CD8-positive, alpha-beta memory T cell (primary cell): ENCODE results near the gene LYPLA2. TPM values are rescaled to one million over a fixed set of nuclear protein-coding genes. Genes with fewer than 3 reads are reported as not detected.
"Not testable (repeated sequence)": the region's sequence is repeated elsewhere in the genome, so short reads cannot be mapped to it uniquely, and the experiment has no call there.

Experiments used
- CTCF ChIA-PET: fragments of 350-600 bp; sonication (Branson Sonifier 250); formaldehyde crosslinking; loops from one replicate; lab custom pipeline; 2021; ENCODE audit warnings: antibody characterized with exemption; lab: Charles Lee
- POLR2A ChIA-PET: fragments of 350-600 bp; sonication (Branson Sonifier 250); formaldehyde crosslinking; loops from one replicate; lab custom pipeline; 2021; ENCODE audit warnings: antibody characterized with exemption; lab: Charles Lee
- DNase-seq, 5 donors: peaks; one replicate each; pipeline versions ENCODE4 v3.0.0 to v3.0.0-alpha.2; 2020 to 2022; ENCODE audit warnings: mixed read lengths in 1 of 5
- H3K27ac ChIP-seq: one replicate; pipeline ENCODE4 v1.7.0; 2013; ENCODE audit warnings: low read depth, mild to moderate bottlenecking, low read length, moderate library complexity
- H3K27me3 ChIP-seq: 2 replicates; pipeline ENCODE4 v1.7.0; 2013; ENCODE audit warnings: low read length, mild to moderate bottlenecking; ENCODE audit not compliant: insufficient read depth, poor library complexity, severe bottlenecking
- H3K36me3 ChIP-seq: 2 replicates; pipeline ENCODE4 v1.7.0; 2013; ENCODE audit warnings: mild to moderate bottlenecking, low read length, moderate library complexity; ENCODE audit not compliant: insufficient read depth
- H3K4me1 ChIP-seq: 2 replicates; pipeline ENCODE4 v1.7.0; 2013; ENCODE audit warnings: mild to moderate bottlenecking, low read length, moderate library complexity; ENCODE audit not compliant: insufficient read depth
- H3K4me3 ChIP-seq: 2 replicates; pipeline ENCODE4 v1.7.0; 2013; ENCODE audit warnings: mild to moderate bottlenecking, low read length
- H3K9me3 ChIP-seq: 2 replicates; pipeline ENCODE4 v1.7.0; 2013; ENCODE audit warnings: mild to moderate bottlenecking, low read length
- H3K27ac Mint-ChIP-seq, 8 donors: one replicate each; pipeline ENCODE4 v1.8.0; 2020 to 2021; ENCODE audit warnings: mixed read lengths in 8 of 8, mild to moderate bottlenecking in 6 of 8, inconsistent platforms in 3 of 8, moderate library complexity in 3 of 8
- H3K27me3 Mint-ChIP-seq, 2 donors: one replicate each; pipeline ENCODE4 v1.8.0; 2020 to 2021; ENCODE audit warnings: mixed read lengths in 2 of 2, mild to moderate bottlenecking in 1 of 2, moderate library complexity in 1 of 2
- H3K36me3 Mint-ChIP-seq, 3 donors: one replicate each; pipeline ENCODE4 v1.8.0; 2020 to 2021; ENCODE audit warnings: mixed read lengths in 3 of 3, inconsistent platforms in 1 of 3, mild to moderate bottlenecking in 1 of 3
- H3K4me1 Mint-ChIP-seq, 3 donors: one replicate each; pipeline ENCODE4 v1.8.0; 2020 to 2021; ENCODE audit warnings: mixed read lengths in 3 of 3, inconsistent platforms in 1 of 3, mild to moderate bottlenecking in 1 of 3
- H3K4me3 Mint-ChIP-seq, 7 donors: one replicate each; pipeline ENCODE4 v1.8.0; 2020 to 2021; ENCODE audit warnings: mixed read lengths in 7 of 7, mild to moderate bottlenecking in 6 of 7, moderate library complexity in 4 of 7, inconsistent platforms in 2 of 7
- H3K9me3 Mint-ChIP-seq, 5 donors: one replicate each; pipeline ENCODE4 v1.8.0; 2020 to 2022; ENCODE audit warnings: mixed read lengths in 5 of 5, mild to moderate bottlenecking in 3 of 5, moderate library complexity in 2 of 5, inconsistent platforms in 1 of 5
- polyA plus RNA-seq: library from polyadenylated mRNA; unstranded; fragments of 300-500 nt; fragmentation: Illumina TruSeq; gene quantifications from one replicate; pipeline ENCODE4 v1.2.3, GENCODE V29; 2021
- total RNA-seq, 2 experiments: library from RNA; stranded (reverse); gene quantifications; one replicate each; pipeline ENCODE4 v1.2.3, GENCODE V29; 2021

Gene LYPLA2
- total and polyA plus RNA-seq, 3 experiments from 2014 or later = 99.9 to 109 (median 100) TPM

DNA sequence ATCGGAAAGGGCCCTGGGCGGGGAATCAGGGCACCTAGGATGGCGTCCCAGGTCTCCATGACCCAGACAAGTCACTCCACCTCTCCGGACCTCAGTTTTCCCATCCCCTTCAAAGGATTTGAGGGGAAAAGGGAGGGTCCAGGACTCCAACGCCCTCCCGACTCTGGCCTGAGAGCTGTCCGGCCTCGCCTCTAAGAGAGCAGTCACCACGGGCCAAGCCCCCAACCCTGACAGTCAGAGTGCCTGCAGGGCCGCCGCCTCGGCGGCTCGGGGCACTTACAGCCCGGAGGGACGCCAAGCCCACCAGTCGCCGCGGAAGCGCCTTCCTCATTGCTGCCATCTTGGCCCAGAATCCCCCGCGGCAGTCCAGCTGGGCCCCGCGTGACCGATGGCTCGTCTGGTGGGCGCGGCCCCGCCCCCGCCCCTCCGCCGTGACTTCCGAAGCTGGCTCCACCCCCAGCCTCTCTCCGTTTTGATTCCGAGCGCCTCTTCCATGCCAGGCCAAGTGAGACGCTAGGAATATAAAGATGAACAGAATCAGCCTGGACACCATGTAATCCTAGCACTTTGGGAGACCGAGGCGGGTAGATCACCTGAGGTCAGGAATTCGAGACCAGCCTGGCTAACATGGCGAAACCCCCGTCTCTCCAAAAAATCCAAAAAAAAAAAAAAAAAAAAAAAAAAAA lies 34.3 kb downstream of the LYPLA2 start, which contains the start of gene HMGCL:
Gene HMGCL, minus strand, starts transcription at position 354 of the 686 bp plus-strand sequence. Its CDS starts 14 bp downstream, at position 340.
- peaks cover 23 to 24% (median 24%) of the 10 kb centered on the region in 3 donors for H3K4me1 Mint-ChIP-seq
- Histone ChIP-seq H3K4me3 (peak within 1 kb of the TSS; percentile 95), H3K27me3 (no peaks in the 10 kb centered on the region), H3K27ac (peak within 1 kb of the TSS; percentile 96), H3K36me3 (no peaks in the 10 kb centered on the region), H3K9me3 (no peaks in the 10 kb centered on the region), H3K4me1 (peaks cover 12% of the 10 kb centered on the region)
- ChIA-PET POLR2A (interaction anchor here (0.6 to 2.4 kb wide), 11 partner anchors 9 to 169 kb away, joined by 3 to 20 read pairs (median 5); partner anchors contain the start of genes GALE and PNRC2), CTCF (interaction anchor here (0.6 to 10.9 kb wide), 7 partner anchors 13 to 485 kb away, joined by 3 to 78 read pairs (median 4); no protein-coding TSS in a partner anchor)
- H3K4me3 Mint-ChIP-seq = peak within 1 kb of the TSS; percentile 89 to 97 (median 93)
- peak within 1 kb of the TSS; percentile 93 to 98 (median 96) for H3K27ac Mint-ChIP-seq
- H3K27me3 Mint-ChIP-seq = no peaks in the 10 kb centered on the region
- DNase-seq = peak; percentile 81 to 92 (median 85)
- H3K36me3 Mint-ChIP-seq = peaks cover 0 to 13% (median 5%) of the 10 kb centered on the region in 3 donors
- H3K9me3 Mint-ChIP-seq = no peaks in the 10 kb centered on the region

DNA sequence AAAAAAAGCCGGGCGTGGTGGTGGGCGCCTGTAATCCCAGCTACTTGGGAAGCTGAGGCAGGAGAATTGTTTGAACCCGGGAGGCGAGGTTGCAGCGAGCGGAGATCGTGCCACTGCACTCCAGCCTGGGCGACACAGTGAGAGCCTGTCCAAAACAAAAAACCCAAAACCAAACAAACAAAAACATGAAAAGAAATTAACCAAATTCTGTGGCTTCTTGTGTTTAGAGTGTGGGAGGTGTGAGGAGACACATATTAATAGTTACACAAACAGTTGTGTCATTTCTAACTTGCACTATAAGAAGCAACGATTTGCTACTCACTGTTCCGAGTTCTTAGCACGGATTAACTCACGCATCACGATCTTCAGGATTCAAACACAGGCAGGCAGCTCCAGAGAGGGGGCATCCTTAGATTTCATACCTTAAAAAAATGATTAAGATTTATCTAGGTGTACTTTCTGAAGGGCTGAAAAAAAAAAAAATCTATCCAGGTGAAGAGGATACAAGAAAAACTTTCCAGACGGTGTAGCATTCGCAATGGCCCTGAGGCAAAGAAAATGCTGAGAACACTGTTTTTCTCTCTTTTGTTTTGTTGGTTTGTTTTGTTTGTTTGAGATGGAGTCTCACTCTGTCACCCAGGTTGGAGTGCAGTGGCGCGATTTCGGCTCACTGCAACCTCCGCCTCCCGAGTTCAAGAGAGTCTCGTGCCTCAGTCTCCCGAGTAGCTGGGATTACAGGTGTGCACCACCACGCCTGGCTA lies 35.0 kb downstream of the LYPLA2 start:
- Histone ChIP-seq H3K36me3 (no peaks in the 10 kb centered on the region), H3K27me3 (no peaks in the 10 kb centered on the region), H3K4me3 (peak overlapping the region; percentile 95), H3K9me3 (no peaks in the 10 kb centered on the region), H3K4me1 (peaks cover 12% of the 10 kb centered on the region), H3K27ac (peak overlapping the region; percentile 96)
- no peaks in the 10 kb centered on the region for H3K27me3 Mint-ChIP-seq
- H3K36me3 Mint-ChIP-seq = peaks cover 0 to 9% (median 0%) of the 10 kb centered on the region in 3 donors
- no peaks in the 10 kb centered on the region for H3K9me3 Mint-ChIP-seq
- peaks cover 23 to 24% (median 24%) of the 10 kb centered on the region in 3 donors for H3K4me1 Mint-ChIP-seq
- peak in 2 of 5 donors; percentile 10 to 19 for DNase-seq
- peak overlapping the region; percentile 93 to 98 (median 96) for H3K27ac Mint-ChIP-seq
- POLR2A ChIA-PET = interaction anchor here (0.6 to 2.4 kb wide), 10 partner anchors 16 to 169 kb away, joined by 3 to 20 read pairs (median 6); partner anchors contain the start of genes GALE and PNRC2
- CTCF ChIA-PET = interaction anchor here (0.6 to 10.9 kb wide), 5 partner anchors 13 to 486 kb away, joined by 3 to 78 read pairs (median 4); no protein-coding TSS in a partner anchor
- peak overlapping the region; percentile 89 to 97 (median 93) for H3K4me3 Mint-ChIP-seq

DNA sequence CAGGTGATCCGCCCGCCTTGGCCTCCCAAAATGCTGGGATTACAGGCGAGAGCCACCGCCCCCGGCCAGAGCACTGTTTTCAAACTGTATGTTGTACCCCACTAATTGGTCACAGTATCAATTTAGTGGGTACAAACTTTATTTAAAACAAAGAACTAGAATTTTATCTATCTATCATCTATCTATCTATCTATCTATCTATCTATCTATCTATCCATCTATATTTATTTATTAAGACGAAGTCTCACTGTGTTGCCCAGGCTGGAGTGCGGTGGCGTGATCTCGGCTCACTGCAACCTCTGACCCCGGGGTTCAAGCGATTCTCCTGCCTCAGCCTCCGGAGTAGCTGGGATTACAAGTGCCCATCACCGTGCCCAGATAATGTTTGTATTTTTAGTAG lies 35.6 kb downstream of the LYPLA2 start:
- Mint-ChIP-seq H3K4me1 (peaks cover 22 to 24% (median 24%) of the 10 kb centered on the region in 3 donors), H3K27ac (peak overlapping the region in 4 of 8 donors; percentile 9 to 98 (median 64)), H3K4me3 (peak overlapping the region in 6 of 7 donors; percentile 67 to 97 (median 94))
- peaks cover 12% of the 10 kb centered on the region for H3K4me1 ChIP-seq
- not testable (repeated sequence) for H3K27me3 Mint-ChIP-seq, H3K4me3 ChIP-seq, H3K36me3 Mint-ChIP-seq, H3K9me3 Mint-ChIP-seq, H3K27me3 ChIP-seq, H3K36me3 ChIP-seq, H3K9me3 ChIP-seq, H3K27ac ChIP-seq, DNase-seq
- CTCF ChIA-PET = interaction anchor here (10.9 kb wide), 1 partner anchor 16 kb away, joined by 78 read pairs; no protein-coding TSS in a partner anchor
- POLR2A ChIA-PET = interaction anchor here (0.7 to 1.4 kb wide), 2 partner anchors 26 to 35 kb away, joined by 3 to 6 read pairs; partner anchors contain the start of gene GALE

DNA sequence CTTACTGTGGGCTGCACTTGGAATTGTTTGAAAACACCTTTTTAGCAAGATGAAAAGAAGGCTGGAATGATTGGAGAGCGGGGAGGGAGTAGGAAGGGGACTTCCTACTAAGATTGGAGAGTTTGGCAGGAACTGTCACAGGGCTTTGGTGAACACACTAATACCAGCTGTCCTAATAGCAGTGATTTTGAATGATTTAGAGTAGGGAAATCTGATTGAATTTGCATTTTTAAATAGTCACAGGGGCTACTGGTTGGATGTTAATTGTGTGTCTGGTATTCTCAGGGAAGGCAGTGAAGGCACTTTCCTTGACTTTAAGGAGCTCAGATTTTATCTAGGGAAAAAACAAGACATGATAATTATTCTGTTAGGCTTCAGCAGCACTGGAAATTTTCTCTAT lies 36.8 kb downstream of the LYPLA2 start:
- H3K4me1 ChIP-seq = peaks cover 12% of the 10 kb centered on the region
- H3K36me3 Mint-ChIP-seq = peaks cover 0 to 9% (median 0%) of the 10 kb centered on the region in 3 donors
- H3K27ac ChIP-seq = no peak overlapping the region
- no peaks in the 10 kb centered on the region for H3K27me3 Mint-ChIP-seq
- H3K9me3 ChIP-seq = no peaks in the 10 kb centered on the region
- ChIA-PET CTCF (interaction anchor here (1.4 to 10.9 kb wide), 2 partner anchors 9 to 17 kb away, joined by 3 to 78 read pairs; no protein-coding TSS in a partner anchor), POLR2A (interaction anchor here (0.7 kb wide), 1 partner anchor 466 kb away, joined by 3 read pairs; no protein-coding TSS in a partner anchor)
- H3K27ac Mint-ChIP-seq = no peak overlapping the region
- H3K27me3 ChIP-seq = no peaks in the 10 kb centered on the region
- H3K4me3 ChIP-seq = no peak overlapping the region
- H3K4me1 Mint-ChIP-seq = peaks cover 17 to 24% (median 24%) of the 10 kb centered on the region in 3 donors
- H3K9me3 Mint-ChIP-seq = no peaks in the 10 kb centered on the region
- H3K36me3 ChIP-seq = no peaks in the 10 kb centered on the region
- DNase-seq = no peak
- H3K4me3 Mint-ChIP-seq = peak overlapping the region in 2 of 7 donors; percentile 30 to 32

DNA sequence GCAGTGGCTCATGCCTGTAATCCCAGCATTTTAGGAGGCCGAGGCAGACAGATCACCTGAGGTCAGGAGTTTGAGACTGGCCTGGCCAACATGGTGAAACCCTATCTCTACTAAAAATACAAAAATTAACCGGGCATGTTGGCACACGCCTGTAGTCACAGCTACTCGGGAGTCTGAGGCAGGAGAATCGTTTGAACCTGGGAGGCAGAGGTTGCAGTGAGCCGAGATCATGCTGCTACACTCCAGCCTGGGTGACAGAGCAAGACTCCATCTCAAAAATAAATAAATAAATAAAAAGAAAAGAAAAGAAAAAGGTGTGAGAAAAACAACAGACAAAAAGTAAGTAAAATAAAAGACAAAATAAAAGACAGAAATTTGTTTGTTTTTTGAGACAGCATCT lies 43.2 kb downstream of the LYPLA2 start:
- H3K27me3 Mint-ChIP-seq, H3K4me3 ChIP-seq, CTCF ChIA-PET, DNase-seq, H3K4me3 Mint-ChIP-seq, H3K9me3 Mint-ChIP-seq, H3K9me3 ChIP-seq, H3K27ac ChIP-seq, H3K36me3 Mint-ChIP-seq, H3K27ac Mint-ChIP-seq, POLR2A ChIA-PET, H3K36me3 ChIP-seq, H3K27me3 ChIP-seq, H3K4me1 ChIP-seq: not testable (repeated sequence)
- peaks cover 11 to 13% (median 12%) of the 10 kb centered on the region in 3 donors for H3K4me1 Mint-ChIP-seq

DNA sequence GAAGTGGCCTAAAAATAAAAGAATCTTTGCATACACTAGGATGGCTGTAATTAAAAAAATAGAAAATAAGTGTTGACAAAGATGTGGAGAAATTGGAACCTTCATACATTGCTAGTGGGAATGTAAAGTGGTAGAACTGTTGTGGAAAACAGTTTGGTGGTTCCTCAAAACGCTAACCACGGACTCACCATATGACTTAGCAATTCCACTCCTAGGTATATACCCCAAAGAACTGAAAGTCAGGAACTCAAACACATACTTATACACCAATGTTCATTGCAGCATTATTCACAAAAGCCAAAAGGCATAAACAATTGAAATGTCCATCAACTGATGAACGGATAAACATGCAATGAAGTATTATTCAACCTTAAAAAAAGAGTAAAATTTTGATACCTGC lies 45.1 kb downstream of the LYPLA2 start:
- Histone ChIP-seq H3K9me3 (no peaks in the 10 kb centered on the region), H3K27ac (no peak overlapping the region), H3K4me3 (no peak overlapping the region), H3K4me1 (peaks cover 8% of the 10 kb centered on the region), H3K36me3 (no peaks in the 10 kb centered on the region), H3K27me3 (no peaks in the 10 kb centered on the region)
- Mint-ChIP-seq H3K4me1 (peaks cover 11 to 13% (median 12%) of the 10 kb centered on the region in 3 donors), H3K36me3 (no peaks in the 10 kb centered on the region), H3K9me3 (no peaks in the 10 kb centered on the region), H3K27ac (no peak overlapping the region), H3K27me3 (peaks cover 3 to 8% of the 10 kb centered on the region in 2 donors), H3K4me3 (no peak overlapping the region)
- no peak for DNase-seq
- ChIA-PET CTCF (no interaction called here), POLR2A (no interaction called here)

DNA sequence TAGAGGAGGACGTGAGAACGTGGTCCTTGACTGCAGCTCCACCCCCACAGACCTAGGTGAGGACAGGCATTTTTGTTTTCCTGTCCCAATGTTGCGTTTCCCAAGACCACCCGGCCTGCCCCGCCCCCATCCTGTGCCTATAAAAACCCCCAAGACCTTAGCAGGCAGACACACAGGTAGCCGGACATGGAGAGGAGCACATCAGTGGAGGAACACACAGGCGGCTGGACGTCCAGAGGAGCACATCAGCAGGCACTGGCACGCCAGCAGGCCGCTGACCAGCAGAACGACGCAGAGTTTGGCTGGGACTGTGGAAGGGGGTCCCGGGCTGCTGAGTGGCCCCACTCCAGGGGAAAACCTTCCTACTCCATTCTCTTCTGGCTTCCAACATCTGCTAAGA lies 47.0 kb downstream of the LYPLA2 start:
- no peak for DNase-seq
- CTCF ChIA-PET = interaction anchor here (0.8 to 1.5 kb wide), 2 partner anchors 12 to 216 kb away, joined by 3 to 4 read pairs; partner anchors contain the start of gene HMGCL
- POLR2A ChIA-PET = interaction anchor here (0.6 kb wide), 1 partner anchor 35 kb away, joined by 3 read pairs; no protein-coding TSS in a partner anchor
- Histone ChIP-seq H3K27ac (no peak overlapping the region), H3K4me3 (peak overlapping the region; percentile 56), H3K36me3 (no peaks in the 10 kb centered on the region), H3K27me3 (no peaks in the 10 kb centered on the region), H3K9me3 (no peaks in the 10 kb centered on the region), H3K4me1 (peaks cover 8% of the 10 kb centered on the region)
- peak overlapping the region; percentile 39 to 90 (median 82) for H3K4me3 Mint-ChIP-seq
- H3K27me3 Mint-ChIP-seq = peaks cover 3 to 8% of the 10 kb centered on the region in 2 donors
- H3K4me1 Mint-ChIP-seq = peaks cover 11 to 13% (median 12%) of the 10 kb centered on the region in 3 donors
- H3K9me3 Mint-ChIP-seq = no peaks in the 10 kb centered on the region
- peak overlapping the region in 4 of 8 donors; percentile 14 to 80 (median 56) for H3K27ac Mint-ChIP-seq
- H3K36me3 Mint-ChIP-seq = no peaks in the 10 kb centered on the region
